ENCODE results near the gene DQX1.

DNA sequence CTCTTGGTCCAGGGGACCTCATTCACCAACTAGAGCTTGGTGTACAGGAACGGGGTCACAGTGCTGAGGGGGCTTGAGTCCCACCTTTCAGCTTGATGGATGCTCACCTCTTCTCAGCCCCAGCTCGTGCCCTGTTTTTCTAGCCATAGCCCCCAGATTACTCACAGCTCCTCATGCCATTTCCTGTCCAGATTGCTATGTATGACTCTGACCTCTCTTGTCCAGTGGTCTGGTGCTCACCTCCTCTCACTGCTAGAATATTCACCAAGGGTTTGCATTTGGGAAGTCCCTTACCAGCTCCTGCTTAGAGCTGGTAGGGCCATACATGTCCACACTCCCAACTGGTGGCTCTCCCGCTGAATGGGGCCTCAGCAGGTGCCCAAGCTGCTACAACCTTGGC lies 32.5 kb downstream of the DQX1 start:
- TF ChIP-seq, protein P1, sequence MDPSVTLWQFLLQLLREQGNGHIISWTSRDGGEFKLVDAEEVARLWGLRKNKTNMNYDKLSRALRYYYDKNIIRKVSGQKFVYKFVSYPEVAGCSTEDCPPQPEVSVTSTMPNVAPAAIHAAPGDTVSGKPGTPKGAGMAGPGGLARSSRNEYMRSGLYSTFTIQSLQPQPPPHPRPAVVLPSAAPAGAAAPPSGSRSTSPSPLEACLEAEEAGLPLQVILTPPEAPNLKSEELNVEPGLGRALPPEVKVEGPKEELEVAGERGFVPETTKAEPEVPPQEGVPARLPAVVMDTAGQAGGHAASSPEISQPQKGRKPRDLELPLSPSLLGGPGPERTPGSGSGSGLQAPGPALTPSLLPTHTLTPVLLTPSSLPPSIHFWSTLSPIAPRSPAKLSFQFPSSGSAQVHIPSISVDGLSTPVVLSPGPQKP (IDR thresholded peaks at IDR 0.05; ENCODE audit: borderline replicate concordance, low read depth, low read length) = no peak
- TF ChIP-seq CTCF (conservative IDR thresholded peaks at IDR 0.05; ENCODE audit: low read depth, low read length) (no peak), RCOR1 (IDR thresholded peaks at IDR 0.05; ENCODE audit: insufficient replicate concordance, low read length) (no peak), POLR2A (IDR thresholded peaks at IDR 0.05; ENCODE audit: low read depth, low read length) (no peak)

All from IMR-90 (cell line).